NB4 (cell line): Measurements from ENCODE around the gene PLAGL2.

ENCODE experiments used
- DNase-seq: peaks from one replicate; pipeline ENCODE4 v3.0.0; 2010; ENCODE audit warnings: low read depth
- H3K4me3 ChIP-seq: one replicate; pipeline ENCODE4 v1.5.1; 2011; ENCODE audit warnings: mild to moderate bottlenecking, low read depth, low read length, moderate library complexity
- MYC ChIP-seq: IDR thresholded peaks from 2 replicates; pipeline ENCODE4 v1.6.1; 2011; ENCODE audit warnings: low read depth, low read length
- POLR2A ChIP-seq: IDR thresholded peaks from 2 replicates; pipeline ENCODE4 v1.6.1; 2011; ENCODE audit warnings: mild to moderate bottlenecking; ENCODE audit not compliant: insufficient read length; ENCODE audit errors: extremely low read depth
- TF ChIP-seq, protein P1 (sequence below): IDR thresholded peaks from 2 replicates; pipeline ENCODE4 v1.6.1; 2011; ENCODE audit warnings: low read depth, low read length
- TF ChIP-seq, protein P2 (sequence below): IDR thresholded peaks from one replicate; pipeline ENCODE4 v1.5.1; 2012; ENCODE audit warnings: low read depth, low read length

The PLAGL2 gene

DNA sequence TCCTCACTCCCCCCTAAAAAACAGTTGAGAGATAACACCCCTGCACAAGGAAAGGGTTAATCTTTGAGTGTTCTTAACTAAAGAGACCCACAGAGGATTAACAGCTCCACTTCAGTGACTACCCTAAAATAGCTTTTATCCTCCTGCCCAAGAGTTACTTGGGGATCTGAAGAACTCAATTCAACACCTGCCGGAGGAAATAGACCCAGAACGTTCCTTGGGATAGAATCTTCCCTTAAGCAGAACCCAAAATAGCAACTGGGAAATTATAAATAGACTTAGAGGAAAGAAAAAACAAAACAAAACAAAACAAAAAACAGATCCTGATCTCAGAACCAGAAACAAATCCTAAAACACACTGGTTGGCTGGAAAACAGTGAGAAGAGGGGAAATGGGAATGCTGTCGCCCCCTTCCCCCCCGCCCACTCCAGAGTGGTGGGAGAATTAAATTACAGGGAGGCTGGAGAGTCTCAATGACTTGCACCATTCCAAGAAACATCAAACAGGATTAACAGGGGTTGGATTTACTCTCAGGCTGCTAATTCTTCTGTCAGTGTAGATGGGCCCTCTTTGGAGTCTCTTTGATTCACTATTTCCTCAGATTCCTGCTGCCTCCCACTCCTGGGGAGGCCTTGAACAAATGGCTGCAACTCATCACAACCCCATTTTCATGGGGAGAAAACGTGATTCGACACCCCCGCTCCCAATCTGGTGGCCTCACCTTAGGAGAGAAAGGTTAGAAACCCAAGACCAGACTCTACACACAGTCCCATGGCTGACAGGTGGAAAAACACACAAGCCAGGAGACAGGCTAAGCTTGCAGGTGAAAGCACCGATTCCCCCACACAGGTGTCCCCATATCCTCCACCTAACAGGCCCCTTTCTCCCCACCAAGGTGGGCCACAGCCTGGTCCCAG lies 1.4 kb downstream of the PLAGL2 start:
- TF ChIP-seq MYC (no peak), POLR2A (no peak)
- TF ChIP-seq, protein P1, sequence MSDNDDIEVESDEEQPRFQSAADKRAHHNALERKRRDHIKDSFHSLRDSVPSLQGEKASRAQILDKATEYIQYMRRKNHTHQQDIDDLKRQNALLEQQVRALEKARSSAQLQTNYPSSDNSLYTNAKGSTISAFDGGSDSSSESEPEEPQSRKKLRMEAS: no peak
- TF ChIP-seq, protein P2, sequence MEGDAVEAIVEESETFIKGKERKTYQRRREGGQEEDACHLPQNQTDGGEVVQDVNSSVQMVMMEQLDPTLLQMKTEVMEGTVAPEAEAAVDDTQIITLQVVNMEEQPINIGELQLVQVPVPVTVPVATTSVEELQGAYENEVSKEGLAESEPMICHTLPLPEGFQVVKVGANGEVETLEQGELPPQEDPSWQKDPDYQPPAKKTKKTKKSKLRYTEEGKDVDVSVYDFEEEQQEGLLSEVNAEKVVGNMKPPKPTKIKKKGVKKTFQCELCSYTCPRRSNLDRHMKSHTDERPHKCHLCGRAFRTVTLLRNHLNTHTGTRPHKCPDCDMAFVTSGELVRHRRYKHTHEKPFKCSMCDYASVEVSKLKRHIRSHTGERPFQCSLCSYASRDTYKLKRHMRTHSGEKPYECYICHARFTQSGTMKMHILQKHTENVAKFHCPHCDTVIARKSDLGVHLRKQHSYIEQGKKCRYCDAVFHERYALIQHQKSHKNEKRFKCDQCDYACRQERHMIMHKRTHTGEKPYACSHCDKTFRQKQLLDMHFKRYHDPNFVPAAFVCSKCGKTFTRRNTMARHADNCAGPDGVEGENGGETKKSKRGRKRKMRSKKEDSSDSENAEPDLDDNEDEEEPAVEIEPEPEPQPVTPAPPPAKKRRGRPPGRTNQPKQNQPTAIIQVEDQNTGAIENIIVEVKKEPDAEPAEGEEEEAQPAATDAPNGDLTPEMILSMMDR: no peak
- peak overlapping the region; percentile 93 for H3K4me3 ChIP-seq
- no peak for DNase-seq

DNA sequence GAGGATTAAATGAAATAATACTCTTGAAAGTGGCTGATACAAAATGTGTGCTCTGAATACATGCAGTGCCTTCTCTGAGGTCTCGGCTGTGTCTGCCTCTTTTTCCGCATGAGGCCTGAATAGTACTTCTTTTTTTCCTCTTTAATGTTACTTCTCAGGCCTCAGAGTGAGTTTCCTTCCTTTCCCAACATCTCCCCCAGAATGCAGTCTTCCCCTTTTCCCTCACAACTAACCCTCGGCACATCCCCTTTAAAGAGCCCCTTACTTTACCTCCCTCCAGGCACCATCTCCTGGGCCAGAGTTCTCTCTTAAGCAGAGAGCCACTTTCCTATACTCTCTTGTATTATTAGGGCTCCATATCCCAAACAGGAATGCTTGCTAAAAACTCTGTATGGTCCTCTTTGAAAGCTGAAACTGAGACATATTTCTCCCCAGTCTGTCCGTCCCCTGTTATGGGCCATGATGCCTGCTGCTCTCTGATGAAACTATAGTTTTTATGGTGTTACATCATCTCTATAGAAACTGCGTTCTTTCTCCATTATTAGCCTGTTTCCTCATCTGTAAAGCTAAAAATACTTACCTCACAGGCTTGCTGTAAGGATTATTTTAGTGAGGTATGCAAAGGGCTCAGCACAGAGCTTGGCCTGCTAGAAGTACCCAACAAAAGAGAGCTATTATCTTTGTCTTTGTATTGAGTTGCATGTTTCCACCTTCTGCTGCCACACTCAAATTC lies 2.3 kb downstream of the PLAGL2 start:
- H3K4me3 ChIP-seq: peak overlapping the region; percentile 93
- TF ChIP-seq MYC (no peak), POLR2A (no peak)
- TF ChIP-seq, protein P1: no peak
- TF ChIP-seq, protein P2: no peak
- DNase-seq: peak; percentile 80

DNA sequence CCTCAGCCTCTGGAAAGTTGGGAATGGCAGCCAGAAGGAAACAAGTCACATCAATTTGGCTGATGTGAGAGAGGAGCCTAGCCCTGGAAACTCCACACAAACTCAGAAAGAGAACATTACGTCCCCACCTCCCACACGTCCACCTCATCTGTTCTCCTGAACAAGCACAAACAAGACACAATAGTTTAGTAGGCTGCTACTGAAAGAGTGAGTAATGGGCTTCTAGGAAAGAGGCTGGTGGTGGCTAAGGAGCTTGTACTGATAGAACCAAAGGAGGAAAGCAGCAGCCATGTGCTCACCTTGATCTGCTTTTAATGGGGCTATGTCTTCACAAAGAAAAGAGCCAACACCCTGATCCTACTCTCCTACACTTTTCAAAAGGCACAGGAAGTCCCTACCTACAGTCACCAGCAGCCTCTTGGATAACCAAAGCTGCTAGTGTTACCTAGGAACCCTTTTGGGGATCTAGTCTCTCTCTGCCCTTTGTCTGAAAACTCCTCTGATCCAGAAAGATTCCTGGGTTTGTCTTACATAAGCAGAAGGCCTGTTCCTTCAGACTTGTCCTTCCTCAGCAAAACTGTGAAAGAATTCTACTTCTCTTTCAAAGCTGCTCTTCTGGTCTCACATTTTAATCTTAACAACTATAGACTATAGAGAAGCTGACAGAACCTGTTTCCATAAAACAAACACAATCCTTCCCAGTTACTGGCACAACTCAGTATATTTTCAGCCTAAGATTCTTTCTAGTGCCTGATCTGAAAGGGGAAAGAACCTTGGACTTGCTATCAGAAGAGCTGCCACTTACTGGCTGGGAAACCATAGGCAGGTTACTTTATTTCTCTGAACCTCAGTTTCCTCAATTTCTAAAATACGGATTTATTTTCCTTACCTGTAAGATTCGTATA lies 3.1 kb downstream of the PLAGL2 start:
- TF ChIP-seq, protein P2: no peak
- TF ChIP-seq, protein P1: no peak
- TF ChIP-seq MYC: no peak
- TF ChIP-seq POLR2A: no peak
- no peak for DNase-seq
- peak overlapping the region; percentile 93 for H3K4me3 ChIP-seq

DNA sequence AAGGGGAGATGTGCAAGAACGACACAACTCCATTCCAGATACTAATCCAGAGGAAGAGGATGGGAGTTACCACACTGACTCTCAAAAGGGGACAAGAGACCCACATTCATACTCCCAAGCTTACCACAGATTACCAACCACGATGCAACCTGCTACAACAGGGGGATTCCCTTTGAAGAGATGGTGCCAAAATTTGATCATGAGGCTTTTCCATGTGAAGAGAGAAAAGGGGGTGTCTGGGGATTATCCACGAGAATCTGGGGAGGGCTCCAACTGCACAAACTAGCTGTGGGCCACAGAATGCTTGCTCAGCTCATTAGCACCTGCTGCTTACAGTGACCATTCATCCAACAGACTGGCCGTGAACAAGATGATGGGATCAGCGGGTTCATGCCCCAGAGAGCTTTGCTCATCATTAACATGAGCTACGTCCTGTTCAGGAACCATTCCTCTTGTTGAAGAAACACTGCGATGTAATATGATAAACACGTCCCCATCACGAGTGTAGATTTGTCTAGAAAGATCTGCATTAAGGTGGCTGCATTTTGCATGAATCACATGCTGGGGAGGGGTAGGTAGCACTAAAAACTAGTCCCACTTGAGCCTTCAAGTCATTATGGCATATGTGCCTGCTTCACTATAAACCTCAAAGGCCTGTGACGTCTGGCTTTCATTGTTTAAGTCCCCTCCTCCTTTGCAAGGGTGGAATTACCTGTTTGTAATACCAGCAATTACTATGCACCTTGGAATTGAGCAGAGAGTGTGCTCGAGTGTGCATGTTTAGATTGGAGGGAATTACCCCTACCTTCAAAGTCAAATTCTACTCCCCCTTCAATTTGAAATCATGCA lies 4.0 kb downstream of the PLAGL2 start:
- TF ChIP-seq, protein P2: no peak
- TF ChIP-seq POLR2A: no peak
- TF ChIP-seq, protein P1: no peak
- H3K4me3 ChIP-seq: peak overlapping the region; percentile 93
- DNase-seq: no peak
